Measurements from ENCODE around the gene FOXP1. TPM values are rescaled to one million over a fixed set of nuclear protein-coding genes. Genes with fewer than 3 reads are reported as not detected.
"Not testable (repeated sequence)": the region's sequence is repeated elsewhere in the genome, so short reads cannot be mapped to it uniquely, and the experiment has no call there.

FOXP1 gene
- total RNA-seq, 2 experiments from 2014 or later, result 203 to 205 TPM

DNA sequence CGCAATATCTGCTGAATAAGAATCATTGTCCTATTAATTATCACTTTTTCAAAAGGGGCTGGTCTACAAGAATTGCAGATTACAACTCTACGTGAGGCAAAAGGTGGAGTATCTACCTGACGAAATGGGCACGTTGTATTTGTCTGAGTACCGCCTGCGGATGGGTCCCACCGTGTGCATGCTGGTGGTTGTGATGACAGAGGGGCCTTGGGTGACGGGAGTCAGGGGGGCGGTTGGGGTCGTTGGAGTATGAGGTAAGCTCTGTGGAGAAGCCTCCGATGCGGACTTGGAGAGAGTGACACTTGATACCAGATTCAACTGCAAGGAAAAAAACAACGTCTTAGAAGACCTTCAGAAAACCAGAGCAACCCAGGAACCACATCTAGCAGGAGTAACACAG lies 605.8 kb downstream of the FOXP1 start:
- no peak for DNase-seq
- peaks cover 54% of the 10 kb centered on the region for H3K4me1 Mint-ChIP-seq

DNA sequence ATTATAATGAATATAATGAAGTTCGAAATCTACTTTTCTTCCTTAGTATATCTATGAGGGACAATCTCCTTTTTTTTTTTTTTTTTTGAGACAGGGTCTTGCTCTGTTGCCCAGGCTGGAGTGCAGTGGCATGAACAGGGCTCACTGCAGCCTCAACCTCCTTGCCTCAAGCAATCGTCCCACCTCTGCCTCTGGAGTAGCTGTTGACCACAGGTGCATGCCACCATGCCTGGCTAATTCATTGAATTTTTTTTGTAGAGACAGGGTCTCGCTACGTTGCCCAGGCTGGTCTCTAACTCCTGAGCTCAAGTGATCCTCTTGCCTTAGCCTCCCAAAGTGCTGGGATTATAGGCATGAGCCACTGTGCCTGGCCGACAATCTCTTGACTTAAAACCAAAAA lies 607.5 kb downstream of the FOXP1 start:
- DNase-seq, H3K27me3 Mint-ChIP-seq, H3K27ac Mint-ChIP-seq, H3K9me3 Mint-ChIP-seq, H3K4me3 Mint-ChIP-seq: not testable (repeated sequence)
- H3K4me1 Mint-ChIP-seq, result peaks cover 40% of the 10 kb centered on the region
- peaks cover 67% of the 10 kb centered on the region for H3K36me3 Mint-ChIP-seq

More for the DNA sequence above, 605.8 kb downstream of the FOXP1 start:
- no peaks in the 10 kb centered on the region for H3K27me3 Mint-ChIP-seq
- H3K27ac Mint-ChIP-seq, result peak overlapping the region; percentile 74
- no peaks in the 10 kb centered on the region for H3K9me3 Mint-ChIP-seq
- peaks cover 74% of the 10 kb centered on the region for H3K36me3 Mint-ChIP-seq
- no peak overlapping the region for H3K4me3 Mint-ChIP-seq

- Mint-ChIP-seq H3K36me3 (peaks cover 64% of the 10 kb centered on the region), H3K4me3 (no peak overlapping the region), H3K4me1 (peaks cover 30% of the 10 kb centered on the region), H3K9me3 (no peaks in the 10 kb centered on the region), H3K27ac (peak overlapping the region; percentile 20), H3K27me3 (no peaks in the 10 kb centered on the region)
- no peak for DNase-seq
Measured at GRCh38 chr3:70974747-70975146, 608.8 kb downstream of the FOXP1 start.

DNA sequence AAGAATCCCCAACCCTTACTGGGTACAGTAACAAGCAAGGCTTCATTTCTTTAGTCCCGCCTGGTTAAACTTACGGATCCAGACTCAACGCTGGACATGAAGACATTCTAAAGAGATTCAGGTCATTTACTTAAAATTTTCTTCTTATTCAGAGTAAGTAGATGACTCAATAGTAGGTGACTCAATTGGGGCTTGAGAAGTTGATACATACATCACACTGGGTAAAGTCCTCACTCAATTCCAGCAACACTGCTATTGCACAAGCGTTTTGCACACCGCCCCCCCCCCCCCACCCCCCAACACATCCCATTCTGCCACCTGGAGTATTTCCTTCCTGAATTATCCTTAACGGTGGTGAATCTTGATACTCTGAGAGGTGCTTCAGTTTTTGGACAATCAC lies 610.0 kb downstream of the FOXP1 start:
- H3K27me3 Mint-ChIP-seq, result no peaks in the 10 kb centered on the region
- no peak for DNase-seq
- peaks cover 31% of the 10 kb centered on the region for H3K4me1 Mint-ChIP-seq
- H3K9me3 Mint-ChIP-seq, result no peaks in the 10 kb centered on the region
- peaks cover 65% of the 10 kb centered on the region for H3K36me3 Mint-ChIP-seq
- peak overlapping the region; percentile 70 for H3K27ac Mint-ChIP-seq
- H3K4me3 Mint-ChIP-seq, result no peak overlapping the region

DNA sequence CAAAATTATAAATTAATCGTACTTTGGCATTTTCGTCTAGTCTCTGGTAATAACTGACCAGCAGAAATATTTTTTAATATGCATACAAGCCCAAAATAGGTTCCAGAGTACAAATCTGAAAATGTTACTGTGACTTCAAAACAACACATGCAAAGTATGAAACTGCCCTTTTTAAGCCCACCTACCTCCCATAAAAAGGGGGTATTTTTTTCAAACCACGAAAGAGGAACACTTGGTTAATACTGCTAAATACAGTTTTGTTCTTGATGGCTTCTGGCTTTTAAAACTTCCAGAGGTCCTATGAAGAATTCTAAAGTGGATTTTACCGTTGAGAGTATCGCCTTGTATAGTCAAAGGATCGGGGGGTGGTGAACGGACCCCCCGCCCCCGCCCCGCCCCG lies 610.7 kb downstream of the FOXP1 start:
- Mint-ChIP-seq H3K4me1 (peaks cover 31% of the 10 kb centered on the region), H3K9me3 (no peaks in the 10 kb centered on the region), H3K36me3 (peaks cover 65% of the 10 kb centered on the region), H3K4me3 (no peak overlapping the region), H3K27me3 (no peaks in the 10 kb centered on the region), H3K27ac (peak overlapping the region; percentile 38)
- DNase-seq, result no peak

DNA sequence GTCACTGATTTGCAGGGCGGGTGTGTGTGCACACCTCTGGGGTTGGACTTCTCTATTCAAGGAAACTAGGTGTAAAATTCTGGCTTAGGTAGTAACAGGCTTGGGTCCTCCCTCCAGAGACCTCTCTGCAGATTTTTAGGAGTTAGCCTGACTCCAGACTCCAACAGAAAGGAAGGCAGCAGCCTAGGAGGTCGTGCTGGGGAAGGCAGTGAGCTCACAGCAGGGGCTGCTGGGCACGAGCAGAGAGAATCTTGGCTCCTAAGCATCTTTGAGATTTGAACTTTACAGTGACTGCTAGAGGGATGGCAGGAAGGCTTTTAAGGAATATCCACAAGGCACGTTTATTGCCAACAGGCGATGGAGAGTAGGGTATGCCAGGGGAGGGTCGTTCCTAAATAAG lies 612.6 kb downstream of the FOXP1 start:
- H3K36me3 Mint-ChIP-seq, result peaks cover 56% of the 10 kb centered on the region
- H3K27ac Mint-ChIP-seq, result peak overlapping the region; percentile 60
- H3K9me3 Mint-ChIP-seq, result no peaks in the 10 kb centered on the region
- no peak for DNase-seq
- no peaks in the 10 kb centered on the region for H3K27me3 Mint-ChIP-seq
- H3K4me3 Mint-ChIP-seq, result no peak overlapping the region
- peaks cover 27% of the 10 kb centered on the region for H3K4me1 Mint-ChIP-seq

DNA sequence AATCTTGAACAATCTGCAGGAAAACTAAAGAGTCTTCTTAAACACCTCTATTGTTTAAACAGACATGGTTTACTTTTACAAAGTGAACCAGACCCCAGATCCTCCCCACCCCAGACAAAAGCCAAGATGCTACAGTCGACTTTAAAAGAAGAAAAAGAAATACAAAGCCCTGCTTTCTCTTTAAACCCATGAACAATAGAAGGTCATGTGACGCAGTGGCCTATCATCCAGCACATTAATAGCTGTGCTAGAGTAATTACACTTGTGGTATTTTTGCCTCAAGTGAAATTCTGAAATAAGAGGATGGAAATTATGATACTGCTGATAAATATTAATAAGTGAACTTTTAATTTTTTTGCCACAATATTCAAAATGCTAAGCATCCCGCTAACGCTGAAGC lies 613.4 kb downstream of the FOXP1 start:
- H3K36me3 Mint-ChIP-seq, result peaks cover 53% of the 10 kb centered on the region
- H3K4me3 Mint-ChIP-seq, result no peak overlapping the region
- no peaks in the 10 kb centered on the region for H3K9me3 Mint-ChIP-seq
- no peaks in the 10 kb centered on the region for H3K27me3 Mint-ChIP-seq
- no peak for DNase-seq
- H3K27ac Mint-ChIP-seq, result peak overlapping the region; percentile 72
- H3K4me1 Mint-ChIP-seq, result peaks cover 24% of the 10 kb centered on the region

DNA sequence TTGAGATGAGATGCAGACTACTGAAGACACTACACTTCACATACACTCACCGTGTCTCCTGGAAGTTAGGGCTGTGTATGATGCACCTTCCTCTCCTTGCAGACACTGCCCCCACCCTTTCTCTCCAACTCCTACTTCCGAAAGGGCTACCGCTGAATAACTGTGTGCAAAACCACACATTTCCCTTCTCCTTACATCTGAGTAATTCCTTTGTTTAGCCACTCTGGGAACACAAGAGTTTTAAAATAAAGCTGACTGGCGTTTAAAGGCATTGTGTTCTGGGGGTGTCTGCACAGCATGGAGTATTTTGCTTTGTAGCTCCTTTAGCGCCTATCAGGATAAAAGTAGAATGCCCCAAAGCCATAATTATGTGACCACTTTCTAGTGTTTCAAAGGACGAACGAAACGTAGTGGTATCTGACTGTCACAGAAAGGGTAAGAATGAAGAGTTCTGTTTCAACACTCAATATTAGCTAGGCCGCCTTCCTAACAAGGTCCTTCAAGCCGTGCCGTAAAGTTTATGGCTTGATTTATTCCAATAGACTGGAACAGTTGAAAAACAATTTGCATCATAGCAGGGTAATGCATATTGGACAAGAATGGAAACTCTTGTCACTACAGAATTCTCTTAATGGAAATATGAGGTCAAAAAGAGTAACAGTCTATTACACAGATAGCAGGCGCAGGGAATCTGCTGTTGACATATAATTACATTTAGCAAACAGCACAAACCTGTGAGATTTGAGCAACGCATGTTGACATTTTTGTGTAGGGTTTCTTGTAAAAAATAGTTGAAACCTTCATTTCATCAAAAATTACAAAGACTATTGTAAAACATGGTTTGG lies 619.9 kb downstream of the FOXP1 start:
- H3K27me3 Mint-ChIP-seq, result no peaks in the 10 kb centered on the region
- no peak for DNase-seq
- peak overlapping the region; percentile 65 for H3K27ac Mint-ChIP-seq
- H3K9me3 Mint-ChIP-seq, result no peaks in the 10 kb centered on the region
- H3K4me3 Mint-ChIP-seq, result no peak overlapping the region
- H3K36me3 Mint-ChIP-seq, result peaks cover 57% of the 10 kb centered on the region
- H3K4me1 Mint-ChIP-seq, result peaks cover 9% of the 10 kb centered on the region

- H3K27ac Mint-ChIP-seq, result peak overlapping the region; percentile 51
- no peak overlapping the region for H3K4me3 Mint-ChIP-seq
- H3K9me3 Mint-ChIP-seq, result no peaks in the 10 kb centered on the region
- peaks cover 15% of the 10 kb centered on the region for H3K4me1 Mint-ChIP-seq
- H3K36me3 Mint-ChIP-seq, result peaks cover 58% of the 10 kb centered on the region
- no peak for DNase-seq
- H3K27me3 Mint-ChIP-seq, result no peaks in the 10 kb centered on the region
Measured at GRCh38 chr3:70959506-70960291, 623.8 kb downstream of the FOXP1 start.

GRCh38 chr3:70952033-70952747 lies 631.3 kb downstream of the FOXP1 start:
- no peak overlapping the region for H3K4me3 Mint-ChIP-seq
- no peak for DNase-seq
- H3K9me3 Mint-ChIP-seq, result no peaks in the 10 kb centered on the region
- H3K27ac Mint-ChIP-seq, result no peak overlapping the region
- peaks cover 9% of the 10 kb centered on the region for H3K36me3 Mint-ChIP-seq
- peaks cover 14% of the 10 kb centered on the region for H3K4me1 Mint-ChIP-seq
- H3K27me3 Mint-ChIP-seq, result no peaks in the 10 kb centered on the region

- no peaks in the 10 kb centered on the region for H3K9me3 Mint-ChIP-seq
- H3K4me1 Mint-ChIP-seq, result peaks cover 12% of the 10 kb centered on the region
- no peak overlapping the region for H3K4me3 Mint-ChIP-seq
- peaks cover 6% of the 10 kb centered on the region for H3K36me3 Mint-ChIP-seq
- H3K27ac Mint-ChIP-seq, result no peak overlapping the region
- H3K27me3 Mint-ChIP-seq, result no peaks in the 10 kb centered on the region
- no peak for DNase-seq
Measured at GRCh38 chr3:70951316-70951715, 632.2 kb downstream of the FOXP1 start.

DNA sequence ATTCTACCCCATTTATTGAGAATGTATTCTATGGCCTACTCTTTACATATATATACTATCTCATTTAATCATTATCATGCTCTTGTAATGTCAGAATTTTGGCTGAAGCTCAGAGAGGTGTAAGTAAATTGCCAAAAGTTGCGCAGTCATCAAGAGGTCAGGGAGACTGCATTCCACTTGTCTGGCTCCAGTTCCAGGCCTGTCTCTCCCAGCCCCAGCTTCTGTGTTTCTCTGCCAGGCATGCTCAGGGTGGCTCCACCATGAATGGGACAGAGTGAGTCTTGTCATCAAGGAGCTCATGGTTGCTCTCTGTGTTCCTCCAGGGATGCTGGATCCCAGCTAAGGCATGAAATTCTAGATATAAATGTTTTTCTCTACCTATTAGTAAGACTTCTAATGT lies 635.9 kb downstream of the FOXP1 start:
- H3K27me3 Mint-ChIP-seq, result peaks cover 8% of the 10 kb centered on the region
- peaks cover 8% of the 10 kb centered on the region for H3K4me1 Mint-ChIP-seq
- no peak overlapping the region for H3K27ac Mint-ChIP-seq
- no peak for DNase-seq
- no peaks in the 10 kb centered on the region for H3K36me3 Mint-ChIP-seq
- no peak overlapping the region for H3K4me3 Mint-ChIP-seq
- no peaks in the 10 kb centered on the region for H3K9me3 Mint-ChIP-seq

DNA sequence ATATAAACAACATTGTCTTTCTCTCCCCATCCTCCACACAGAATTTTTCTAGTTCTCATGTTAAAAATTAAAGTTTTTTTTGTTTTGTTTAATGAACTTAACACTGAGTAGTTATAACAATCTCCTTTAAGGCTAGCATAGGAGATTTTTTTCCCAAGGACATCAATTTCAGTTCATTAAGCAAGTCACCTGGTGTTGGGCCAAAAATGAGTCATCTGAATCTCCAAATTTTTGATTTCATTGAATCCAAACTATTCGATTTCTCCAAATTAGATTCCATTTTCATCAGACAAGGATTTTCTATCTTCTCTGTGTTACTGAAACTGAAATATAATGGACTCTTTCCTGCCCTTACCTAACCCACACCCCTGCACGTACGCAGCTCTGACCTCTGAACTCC lies 639.6 kb downstream of the FOXP1 start:
- no peaks in the 10 kb centered on the region for H3K36me3 Mint-ChIP-seq
- H3K4me1 Mint-ChIP-seq, result no peaks in the 10 kb centered on the region
- no peak overlapping the region for H3K27ac Mint-ChIP-seq
- no peak overlapping the region for H3K4me3 Mint-ChIP-seq
- peaks cover 14% of the 10 kb centered on the region for H3K27me3 Mint-ChIP-seq
- no peak for DNase-seq
- peaks cover 3% of the 10 kb centered on the region for H3K9me3 Mint-ChIP-seq

GRCh38 chr3:70933105-70933810 lies 650.3 kb downstream of the FOXP1 start:
- H3K27ac Mint-ChIP-seq, result no peak overlapping the region
- H3K4me3 Mint-ChIP-seq, result no peak overlapping the region
- DNase-seq, result no peak
- H3K27me3 Mint-ChIP-seq, result no peaks in the 10 kb centered on the region
- no peaks in the 10 kb centered on the region for H3K9me3 Mint-ChIP-seq
- H3K36me3 Mint-ChIP-seq, result no peaks in the 10 kb centered on the region
- H3K4me1 Mint-ChIP-seq, result peaks cover 7% of the 10 kb centered on the region

Data from activated naive CD8-positive, alpha-beta T cell treated with anti-CD3 and anti-CD28 coated beads for 36 hours (primary cell).